Heart left ventricle (tissue), 13 donors: ENCODE results near the gene TTYH1.

Experiments
- CTCF ChIP-seq, 12 donors: fragments of 200-600 bp; sonication (generic) in 4 of 12; IDR thresholded peaks; one replicate each; pipeline versions ENCODE4 v1.5.0 to v1.8.0; 2018 to 2022; ENCODE audit warnings: antibody characterized with exemption in 12 of 12, mild to moderate bottlenecking in 5 of 12
- POLR2A ChIP-seq, 2 donors: fragments of 450-650 bp; IDR thresholded peaks; one replicate each; pipeline ENCODE4 v1.6.1; 2017; ENCODE audit warnings: antibody characterized with exemption in 2 of 2, mild to moderate bottlenecking in 2 of 2, moderate library complexity in 2 of 2
- donor health status: ischemic (EF 13 %, LVEDD 7.1; RV severe dilation, severe dysfunction).
- donor health status: DM: no; HTN: yes; CAD: no.
- donor health status: DM: no; HTN: no; CAD: no.
- donor health status: ischemic (EF 25% LVEDD 6.9; RV normal size, moderate dysfunction).
- donor health status: ischemic (EF 25% LVEDD 5.7; RV mildly dilated, moderate dysfunction).
- donor health status: ischemic (EF 35%, LVEDD 5.7; RV mildly dilated, moderate dysfunction).
- donor health status: nonischemic (EF 11% LVEDD 7.7; RV severe dilation, severe dysfunction).
- donor health status: DM: yes; HTN: yes; CAD: no.
- donor health status: PGD.
- donor health status: ischemic (EF 29% LVEDD 5.4; RV normal size, mild dysfunction).
- donor health status: nonischemic (EF 23%, LVEDD 6.1; RV moderate dilation, normal function).

- TF ChIP-seq CTCF (IDR thresholded peaks at IDR 0.05), result no peak
- no peak for TF ChIP-seq POLR2A (IDR thresholded peaks at IDR 0.05)
These were observed 40.6 kb downstream of the TTYH1 start for GRCh38 chr19:54455786-54456422.
